ENCODE measurements around the gene NPLOC4.

- TF ChIP-seq EZH2phosphoT487 (IDR thresholded peaks at IDR 0.05; ENCODE audit: insufficient read depth, low read depth) = no peak
- TF ChIP-seq EZH2 (IDR thresholded peaks at IDR 0.05; ENCODE audit: insufficient read depth, poor library complexity, severe bottlenecking) = no peak
Observed at GRCh38 chr17:81549826-81550225, 87.1 kb downstream of the NPLOC4 start.

All from GM23248 (cell line).